ENCODE results near the gene ATP6V1G1.
"Not testable (repeated sequence)": the region's sequence is repeated elsewhere in the genome, so short reads cannot be mapped to it uniquely, and the experiment has no call there.

ATP6V1G1 gene, protein sequence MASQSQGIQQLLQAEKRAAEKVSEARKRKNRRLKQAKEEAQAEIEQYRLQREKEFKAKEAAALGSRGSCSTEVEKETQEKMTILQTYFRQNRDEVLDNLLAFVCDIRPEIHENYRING

DNA sequence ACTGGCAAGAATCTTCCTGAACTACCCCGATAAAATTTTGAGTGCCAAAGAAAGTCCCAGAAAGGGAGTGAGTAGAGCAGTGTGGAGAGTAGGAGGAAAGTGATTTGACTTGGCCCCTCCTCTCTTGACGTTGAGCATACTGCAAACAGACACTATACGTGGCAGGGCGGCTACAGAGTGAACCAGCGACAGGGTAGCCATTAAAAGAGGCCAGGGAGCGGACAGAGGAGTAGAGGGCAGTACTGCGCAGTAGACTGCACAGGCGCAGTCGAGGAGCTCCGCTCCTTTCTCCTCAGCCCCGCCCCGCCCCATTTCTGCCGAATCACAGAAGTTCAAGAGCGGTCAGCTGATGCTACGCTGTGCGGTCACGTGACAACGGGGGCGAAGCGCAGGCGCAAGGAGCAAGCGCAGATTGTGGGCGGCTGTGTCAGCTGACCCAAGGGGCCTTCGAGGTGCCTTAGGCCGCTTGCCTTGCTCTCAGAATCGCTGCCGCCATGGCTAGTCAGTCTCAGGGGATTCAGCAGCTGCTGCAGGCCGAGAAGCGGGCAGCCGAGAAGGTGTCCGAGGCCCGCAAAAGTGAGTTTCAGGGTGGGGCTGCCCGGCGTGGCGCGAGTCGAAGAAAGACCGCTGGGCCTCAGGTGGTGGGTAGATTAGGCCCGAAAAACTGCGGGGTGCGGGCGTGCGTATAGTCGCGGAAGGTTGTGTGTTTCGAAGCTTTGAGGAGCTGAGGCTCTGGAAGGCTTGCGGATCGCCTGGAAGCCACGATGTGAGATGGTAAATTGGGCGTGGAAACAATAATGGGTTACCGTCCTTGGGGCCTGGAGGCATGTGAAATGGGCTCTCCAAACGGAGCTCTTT lies at the start of gene ATP6V1G1:
Gene ATP6V1G1 (plus strand): TSS at position 425 of the 858 bp plus-strand sequence. CDS start 70 bp downstream, at position 495.
- peak; percentile 100 for DNase-seq (ENCODE audit: low spot score)

DNA sequence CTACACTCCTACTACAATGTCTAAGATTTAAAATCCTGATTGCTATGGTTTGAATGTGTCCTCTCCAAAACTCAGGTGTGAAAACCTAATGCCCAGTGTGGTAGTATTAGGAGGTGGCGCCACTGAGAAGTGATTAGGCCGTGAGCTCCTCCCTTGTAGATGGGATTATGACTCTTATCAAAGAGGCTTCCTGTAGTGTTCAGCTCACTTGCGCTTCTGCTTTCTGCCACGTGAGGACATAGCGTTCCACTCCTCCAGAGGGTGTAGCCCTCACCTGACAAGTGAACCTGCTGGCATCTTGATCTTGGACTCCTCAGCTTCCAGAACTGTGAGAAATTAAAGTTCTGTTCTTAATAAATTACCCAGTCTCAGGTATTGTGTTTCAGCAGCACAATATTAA lies 49.3 kb upstream of the ATP6V1G1 start:
- no peak for DNase-seq (ENCODE audit: low spot score)

DNA sequence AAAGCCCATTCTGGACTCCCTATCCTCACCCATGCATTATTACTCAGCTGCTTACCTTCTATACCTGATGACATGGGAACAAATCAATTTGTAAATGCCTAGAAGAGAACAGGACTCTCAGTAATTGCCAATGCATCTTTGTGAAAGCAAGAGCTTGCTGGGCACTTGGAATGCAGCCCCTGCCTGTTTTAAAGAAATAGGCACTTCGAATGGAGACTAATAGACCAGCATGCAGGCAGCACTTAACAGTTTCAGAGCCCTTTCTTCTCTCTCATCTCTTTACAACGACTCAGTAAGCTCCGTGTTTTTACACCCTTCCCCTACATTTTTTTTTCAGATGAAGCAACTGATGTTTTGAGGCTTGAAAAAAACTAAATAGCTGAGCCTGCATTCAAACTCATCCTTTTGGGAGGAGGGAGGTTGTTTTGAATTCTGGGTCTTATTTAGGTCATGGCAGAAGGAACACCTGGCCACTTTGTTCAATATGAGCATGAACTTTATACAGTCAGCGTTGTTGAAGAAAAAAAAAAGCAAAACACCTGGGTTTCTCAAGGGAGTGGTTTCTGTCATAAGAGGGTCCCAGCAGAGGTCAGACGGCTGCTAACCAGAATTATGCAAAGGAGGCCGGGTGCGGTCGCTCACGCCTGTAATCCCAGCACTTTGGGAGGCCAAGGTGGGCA lies 47.7 kb upstream of the ATP6V1G1 start:
- no peak for DNase-seq (ENCODE audit: low spot score)

DNA sequence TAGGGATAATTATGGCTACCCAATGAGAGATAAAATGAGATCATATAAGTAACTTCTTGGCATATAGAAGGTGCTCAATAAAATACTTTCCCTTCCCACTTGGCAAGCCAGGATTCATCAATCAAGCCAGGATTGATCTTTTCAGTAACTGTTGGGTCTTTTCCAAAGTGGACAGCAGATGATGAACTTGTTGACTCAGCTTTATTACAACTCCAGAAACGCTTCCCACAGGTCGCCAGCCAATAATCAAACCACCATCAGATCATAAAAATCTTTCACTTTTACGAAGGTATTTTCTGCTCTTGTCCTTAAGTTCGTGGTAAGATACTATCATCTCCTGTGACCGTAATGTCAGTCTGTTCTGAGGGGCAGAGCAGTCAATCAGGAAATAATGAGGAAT lies 42.5 kb upstream of the ATP6V1G1 start:
- DNase-seq (ENCODE audit: low spot score): no peak

DNA sequence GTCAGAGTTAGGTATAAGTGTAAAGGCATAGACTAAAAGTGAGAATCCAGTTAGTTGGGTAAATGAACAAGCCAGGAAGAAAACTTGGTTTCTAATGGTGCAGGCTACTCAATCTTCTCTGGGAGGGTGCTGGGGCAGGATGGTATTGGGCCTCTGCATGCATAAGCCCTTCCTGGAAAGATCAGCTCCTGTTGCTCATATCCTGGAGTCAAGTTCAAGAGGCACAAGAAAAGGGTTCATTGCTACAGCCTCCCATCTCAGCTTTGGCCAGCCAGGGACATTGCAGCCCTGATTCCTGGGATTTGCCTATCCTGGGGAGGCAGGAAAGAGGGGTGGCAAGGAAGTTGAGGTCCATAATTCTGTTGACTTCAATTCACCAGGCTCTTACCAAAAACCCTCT lies 40.7 kb upstream of the ATP6V1G1 start:
- DNase-seq (ENCODE audit: low spot score): no peak

DNA sequence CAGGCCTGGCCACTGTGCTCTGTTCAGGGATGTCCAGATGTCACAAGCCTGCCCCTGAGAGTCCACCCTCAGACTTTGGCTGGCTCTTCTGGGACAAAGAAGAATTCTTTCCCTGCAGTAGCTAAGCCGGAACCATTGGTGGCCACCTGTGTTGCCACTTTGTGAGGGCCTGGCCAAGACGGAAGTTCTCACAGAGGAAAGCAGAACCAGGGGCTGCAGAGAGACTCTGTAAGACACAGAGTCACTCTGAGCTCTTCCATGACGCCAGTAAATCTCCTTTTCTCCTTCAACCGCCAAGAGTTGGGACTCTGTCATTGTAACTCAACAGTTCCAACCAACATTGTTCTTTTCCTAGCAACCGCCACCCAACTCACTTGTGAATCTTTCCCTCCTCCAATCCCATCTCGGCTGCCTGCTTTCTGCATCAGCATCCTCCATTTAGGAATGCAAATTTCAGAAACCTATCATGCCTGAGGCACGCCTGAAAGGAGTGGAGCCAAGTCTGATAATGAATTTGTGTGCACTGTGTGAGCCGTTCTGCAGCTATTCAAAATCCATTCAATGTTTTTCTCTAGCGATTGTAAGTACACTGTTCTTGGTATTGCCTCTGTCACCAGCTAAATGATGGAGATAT lies 37.8 kb upstream of the ATP6V1G1 start:
- DNase-seq (ENCODE audit: low spot score): no peak

DNA sequence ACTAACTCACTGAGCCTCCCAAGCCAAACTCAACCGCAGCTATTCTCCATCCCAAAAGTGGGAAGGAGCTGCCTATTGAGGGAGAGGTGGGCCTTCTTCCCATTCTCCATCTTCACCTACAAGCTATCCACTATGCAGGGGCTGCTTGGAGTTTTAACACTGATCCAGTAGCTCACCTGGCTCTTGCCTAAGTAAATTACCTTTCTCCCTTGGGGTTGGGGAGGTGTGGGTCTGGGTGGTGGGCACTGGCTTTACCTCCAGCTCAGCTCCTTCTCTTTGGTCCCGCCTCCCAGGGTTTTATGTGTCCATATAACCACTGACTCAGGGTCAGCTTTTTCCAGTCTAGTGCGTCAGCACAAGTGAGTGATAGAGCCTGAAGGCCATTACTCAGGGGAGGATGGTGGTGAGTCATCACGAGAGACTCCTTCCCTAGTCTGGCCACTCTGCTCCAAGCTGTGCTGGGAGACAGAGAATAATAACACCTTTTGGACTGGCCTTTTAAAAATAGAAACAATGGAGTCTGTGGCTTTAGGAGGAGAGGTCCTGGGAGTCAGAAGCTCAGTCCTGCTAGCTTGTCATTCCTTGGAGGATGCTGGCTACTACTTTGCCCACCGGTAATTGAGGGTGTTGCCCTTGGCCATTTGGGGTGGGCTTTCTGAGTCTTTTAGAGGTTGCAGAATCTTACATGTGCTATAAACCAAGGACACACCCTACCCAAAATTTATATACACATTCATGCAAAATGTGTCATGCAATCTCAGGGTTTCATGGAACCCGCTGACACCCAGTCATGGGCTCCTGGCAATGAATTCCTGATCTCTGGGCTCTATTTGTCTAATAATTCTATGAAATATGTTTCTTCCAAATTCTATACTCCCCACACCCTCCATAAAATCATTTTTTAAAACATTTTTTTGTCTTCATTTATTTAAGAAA lies 35.6 kb upstream of the ATP6V1G1 start:
- peak; percentile 99 for DNase-seq (ENCODE audit: low spot score)

DNA sequence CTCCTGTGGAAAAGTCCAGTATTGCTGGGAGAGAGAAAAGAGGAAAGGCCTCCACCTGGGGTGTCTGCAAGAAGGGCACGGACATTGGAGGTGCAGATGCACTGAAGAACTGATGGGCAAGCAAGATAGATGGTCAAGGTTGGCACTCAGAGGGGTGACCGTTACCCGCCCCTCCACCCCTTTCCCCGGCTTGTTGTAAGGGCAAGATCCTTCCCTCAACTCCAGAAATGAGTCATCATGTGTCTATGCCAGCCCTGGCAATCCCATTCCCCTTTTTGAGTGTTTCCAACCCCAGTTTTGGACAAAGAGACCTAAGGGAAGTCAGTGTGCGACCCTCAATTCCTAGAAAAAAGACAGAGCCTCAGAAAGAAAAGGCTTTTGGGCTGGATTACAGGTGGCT lies 34.9 kb upstream of the ATP6V1G1 start:
- no peak for DNase-seq (ENCODE audit: low spot score)

DNA sequence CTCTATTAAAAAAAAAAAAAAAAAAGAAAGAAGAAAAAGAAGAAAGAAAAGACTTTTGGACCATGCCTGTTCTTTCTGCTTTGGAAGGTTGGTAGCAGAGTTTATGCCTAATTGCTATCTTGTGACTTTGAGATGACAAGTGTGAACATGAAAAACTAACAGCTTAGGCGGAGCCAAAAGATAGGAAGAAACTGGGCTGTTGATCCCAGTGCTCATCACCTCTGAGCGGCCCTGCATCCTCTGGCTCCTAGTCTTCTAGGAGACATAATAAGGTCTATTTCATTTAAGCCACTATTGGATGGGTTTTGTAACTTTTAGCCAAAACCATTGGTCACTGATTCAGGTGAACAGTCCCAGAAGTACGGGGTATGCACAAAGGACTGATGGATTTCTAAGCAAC lies 34.4 kb upstream of the ATP6V1G1 start:
- DNase-seq (ENCODE audit: low spot score): no peak

DNA sequence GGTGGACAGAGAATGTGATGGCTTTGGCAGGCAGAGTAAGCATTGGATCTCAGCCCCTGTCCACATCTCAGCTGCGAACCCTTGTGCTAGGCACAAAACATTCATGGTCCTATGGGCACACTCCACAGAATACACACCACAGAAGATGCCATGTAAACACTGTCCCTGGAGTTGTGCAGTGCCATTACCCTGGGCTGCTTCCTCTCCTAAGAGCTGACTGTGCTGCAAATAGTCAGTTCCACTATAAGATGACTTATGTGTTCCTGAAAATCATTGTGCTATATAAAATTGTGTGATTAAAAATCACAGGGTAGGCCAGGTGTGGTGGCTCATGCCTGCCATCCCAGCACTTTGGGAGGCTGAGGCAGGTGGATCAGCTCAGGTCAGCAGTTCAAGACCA lies 31.9 kb upstream of the ATP6V1G1 start:
- DNase-seq (ENCODE audit: low spot score): no peak

DNA sequence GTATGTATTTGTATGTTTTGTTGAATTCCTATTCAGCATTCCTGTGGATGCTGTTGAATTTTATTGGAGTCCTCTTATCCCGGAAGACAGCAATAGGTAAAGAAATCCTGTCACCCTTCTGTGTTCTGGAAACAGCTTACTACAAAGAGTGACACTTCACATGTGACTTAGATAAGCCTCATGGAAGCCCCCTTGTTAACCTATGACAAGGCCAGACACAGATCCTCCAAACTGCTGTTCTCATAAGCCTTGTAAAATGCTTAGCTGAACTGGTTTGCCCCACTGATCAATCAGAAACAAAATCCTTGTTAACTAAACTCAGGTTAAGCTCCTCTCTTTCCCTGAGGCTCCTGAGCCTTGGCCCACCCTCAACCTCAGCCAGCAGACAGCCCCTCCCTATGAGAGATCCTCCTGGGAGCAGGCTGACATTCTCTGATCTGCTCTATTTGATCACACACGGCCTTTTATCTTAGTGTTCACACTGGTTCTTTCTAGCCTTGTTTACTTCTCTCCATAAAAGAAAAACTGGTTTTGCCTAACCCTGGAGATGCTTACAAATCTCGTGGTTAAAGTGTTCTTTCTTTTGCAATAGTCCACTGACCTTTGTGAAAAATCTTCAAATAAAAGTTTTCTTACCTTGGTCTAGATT lies 29.4 kb upstream of the ATP6V1G1 start:
- DNase-seq (ENCODE audit: low spot score): no peak

DNA sequence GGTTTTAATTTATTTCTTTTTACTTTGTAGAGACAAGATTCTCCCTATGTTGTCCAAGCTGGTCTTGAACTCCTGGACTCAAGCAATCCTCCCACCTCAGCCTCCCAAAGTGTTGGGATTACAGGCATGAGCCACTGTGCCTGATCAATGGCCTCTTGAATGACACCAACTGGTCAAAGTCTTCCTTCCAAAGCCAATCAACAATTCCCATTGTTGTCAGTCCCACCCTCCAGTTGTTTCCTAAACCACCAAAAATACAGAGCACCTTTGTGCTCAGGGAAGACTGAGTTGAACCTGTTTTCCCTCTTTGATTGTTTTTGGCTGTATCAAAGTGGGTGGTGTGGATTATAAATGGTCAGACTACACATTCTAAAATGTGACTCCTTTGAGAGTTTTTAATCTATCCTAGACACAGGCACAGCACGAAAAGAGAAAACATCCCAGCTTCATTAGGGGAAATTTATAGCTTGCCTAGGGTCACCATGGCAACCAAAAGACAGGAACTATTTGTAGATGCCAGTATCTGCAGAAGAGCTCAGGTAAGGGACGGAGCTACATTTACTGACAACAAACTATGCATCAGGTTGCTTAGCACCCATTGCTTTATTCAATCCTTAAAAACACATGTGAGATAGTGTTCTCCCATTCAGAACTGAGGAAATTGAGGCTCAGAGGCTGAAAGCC lies 27.6 kb upstream of the ATP6V1G1 start:
- DNase-seq (ENCODE audit: low spot score): no peak

DNA sequence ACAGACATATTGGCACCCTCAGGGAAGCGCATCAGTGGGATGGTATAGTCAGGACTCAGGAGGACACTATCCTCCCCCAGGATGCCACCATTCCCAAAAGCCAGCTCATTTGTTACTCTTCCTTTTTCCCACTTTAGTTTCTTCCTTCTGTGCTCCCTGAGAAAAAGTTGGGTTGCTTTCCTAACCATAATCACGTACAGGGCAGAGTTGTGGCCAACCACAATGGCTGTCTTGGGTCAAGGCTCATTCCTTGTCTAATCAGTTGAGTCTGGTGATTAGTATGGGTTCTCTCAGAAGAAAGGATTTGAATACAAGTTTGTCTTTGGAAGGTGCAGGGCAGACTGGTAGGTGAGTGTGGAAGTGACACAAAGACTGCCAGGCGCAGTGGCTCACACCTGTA lies 26.6 kb upstream of the ATP6V1G1 start:
- DNase-seq (ENCODE audit: low spot score): no peak

DNA sequence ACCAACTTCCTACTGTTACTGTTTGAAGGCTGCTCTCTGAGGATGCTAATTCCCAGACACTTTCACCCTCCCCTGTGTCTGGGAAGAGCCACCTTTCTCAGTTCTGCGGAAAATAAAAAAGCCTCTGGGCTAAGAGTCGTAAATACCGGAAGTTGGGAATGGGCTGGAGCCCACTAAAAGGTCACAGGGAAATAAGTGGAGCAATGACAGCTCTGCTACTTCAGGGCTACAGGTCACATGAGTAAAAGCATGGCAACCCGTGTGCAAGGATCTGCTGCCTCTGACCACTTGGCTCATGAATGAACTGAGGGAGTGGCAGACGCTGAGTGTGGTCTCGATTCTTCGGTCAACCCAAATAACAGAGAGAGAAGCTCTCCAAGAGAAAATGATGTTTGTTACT lies 25.8 kb upstream of the ATP6V1G1 start:
- DNase-seq (ENCODE audit: low spot score): no peak

DNA sequence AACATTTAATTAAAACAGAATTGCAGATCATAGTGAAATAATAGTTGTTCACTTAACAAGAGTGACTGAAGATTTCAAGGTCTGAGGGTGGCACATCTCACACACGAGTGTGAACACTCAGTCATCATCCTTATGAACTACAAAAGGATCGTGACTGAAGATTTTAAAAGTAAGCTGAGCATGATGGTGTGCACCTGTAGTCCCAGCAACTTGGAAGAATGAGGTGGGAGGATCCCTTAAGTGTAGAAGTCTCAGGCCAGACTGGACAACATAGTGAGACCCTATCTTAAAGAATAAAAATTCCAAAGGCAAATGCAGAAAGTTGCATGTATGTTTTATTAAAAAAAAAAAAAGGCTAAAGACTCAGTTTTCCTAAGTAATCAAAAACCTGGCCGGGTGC lies 22.4 kb upstream of the ATP6V1G1 start:
- no peak for DNase-seq (ENCODE audit: low spot score)

DNA sequence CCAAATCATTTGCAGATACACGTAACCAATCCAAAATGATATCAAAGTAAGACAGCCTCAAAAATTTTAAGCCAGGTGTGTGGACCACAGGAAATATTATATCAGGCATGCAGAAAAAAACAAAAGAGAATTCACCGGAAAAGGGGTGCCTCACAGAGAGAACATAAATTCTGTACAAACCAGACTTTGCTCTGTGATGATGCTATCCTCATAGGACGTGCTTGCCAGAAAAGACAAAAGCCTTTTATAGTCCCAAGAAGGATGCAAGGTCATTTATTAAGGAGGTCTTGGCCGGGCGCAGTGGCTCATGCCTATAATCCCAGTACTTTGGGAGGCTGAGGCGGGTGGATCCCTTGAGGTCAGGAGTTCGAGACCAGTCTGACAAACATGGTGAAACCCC lies 16.8 kb upstream of the ATP6V1G1 start:
- DNase-seq (ENCODE audit: low spot score): no peak

DNA sequence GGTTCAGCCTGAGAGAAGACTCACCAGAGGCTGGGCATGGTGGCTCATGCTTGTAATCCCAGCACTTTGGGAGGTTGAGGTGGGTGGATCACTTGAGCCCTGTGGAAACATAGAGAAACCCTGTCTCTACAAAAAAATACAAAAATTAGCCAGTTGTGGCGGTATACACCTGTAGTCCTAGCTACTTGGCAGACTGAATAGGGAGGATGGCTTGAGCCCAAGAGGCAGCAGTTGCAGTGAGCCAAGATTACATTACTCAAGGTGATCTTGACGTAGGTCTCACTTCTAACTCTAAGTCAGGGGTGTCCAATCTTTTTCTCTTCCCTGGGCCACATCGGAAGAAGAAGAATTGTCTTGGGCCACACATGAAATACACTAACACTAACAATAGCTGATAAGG lies 16.2 kb upstream of the ATP6V1G1 start:
- DNase-seq (ENCODE audit: low spot score): no peak

DNA sequence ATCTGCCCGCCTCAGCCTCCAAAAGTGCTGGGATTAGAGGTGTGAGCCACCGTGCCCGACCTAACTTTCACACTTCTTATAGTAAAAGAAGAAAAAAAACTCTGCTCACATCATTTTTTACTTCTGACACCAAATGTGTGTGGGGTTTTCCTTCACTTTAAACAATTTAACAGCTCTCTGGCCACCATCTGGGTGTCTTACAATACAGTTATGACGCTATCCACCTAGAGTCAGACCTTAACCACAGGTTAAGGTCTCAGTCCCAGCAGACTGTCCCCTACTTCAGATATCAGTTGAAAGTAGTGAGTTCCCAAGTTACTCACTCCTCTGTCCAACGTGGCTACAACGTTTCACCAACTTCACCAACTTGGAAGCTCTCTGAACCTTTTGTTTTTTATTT lies 15.4 kb upstream of the ATP6V1G1 start:
- DNase-seq (ENCODE audit: low spot score): no peak

DNA sequence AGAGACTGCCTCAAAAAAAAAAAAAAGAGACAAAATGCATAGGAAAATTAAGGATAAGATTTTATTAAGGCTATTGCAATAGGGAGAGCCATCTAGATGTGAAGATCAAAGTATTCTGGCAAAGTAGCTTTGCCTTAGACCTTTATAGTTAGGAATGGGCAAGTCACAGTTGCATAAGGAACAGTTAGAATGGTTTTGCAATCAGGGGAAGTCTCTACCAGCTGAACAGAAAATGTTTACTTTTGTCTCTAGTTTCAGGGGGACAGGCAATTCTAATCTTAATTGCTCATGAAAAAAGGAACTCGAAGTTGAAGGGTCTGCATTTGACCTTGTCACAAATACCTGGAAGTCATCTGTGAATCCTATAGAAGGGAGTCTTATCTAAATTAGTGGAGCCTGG lies 13.1 kb upstream of the ATP6V1G1 start:
- DNase-seq (ENCODE audit: low spot score): no peak

DNA sequence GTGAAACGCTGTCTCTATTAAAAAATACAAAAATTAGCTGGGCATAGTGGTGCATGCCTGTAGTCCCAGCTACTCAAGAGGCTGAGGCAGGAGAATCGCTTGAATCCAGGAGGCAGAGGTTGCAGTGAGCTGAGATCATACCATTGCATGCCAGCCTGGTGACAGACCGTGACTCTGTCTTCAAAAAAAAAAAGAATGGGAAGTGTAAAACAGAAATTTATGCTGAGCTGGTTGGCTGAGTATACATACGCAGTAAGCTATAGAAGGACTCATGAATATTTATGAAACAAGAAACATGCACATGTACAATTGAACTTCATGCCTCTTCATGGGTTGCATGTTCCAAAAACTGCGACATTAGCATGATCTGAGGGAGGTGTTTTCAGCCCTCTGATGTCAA lies 10.8 kb upstream of the ATP6V1G1 start:
- not testable (repeated sequence) for DNase-seq (ENCODE audit: low spot score)

DNA sequence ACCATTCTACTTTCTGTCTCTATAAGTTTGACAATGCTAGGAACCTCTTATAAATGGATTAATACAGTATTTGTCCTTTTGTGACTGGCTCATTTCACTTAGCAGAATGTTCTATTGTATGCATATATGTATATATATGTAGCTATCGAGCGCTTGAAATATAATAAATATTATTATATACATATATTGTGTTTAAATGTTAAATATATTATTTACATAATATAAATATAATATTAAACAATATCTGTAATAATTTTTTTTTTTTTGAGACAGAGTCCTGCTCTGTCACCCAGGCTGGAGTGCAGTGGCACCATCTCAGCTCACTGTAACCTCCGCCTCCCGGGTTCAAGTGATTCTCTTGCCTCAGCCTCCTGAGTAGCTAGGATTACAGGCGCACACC lies 9.4 kb upstream of the ATP6V1G1 start:
- DNase-seq (ENCODE audit: low spot score): not testable (repeated sequence)
